HPDE6-E6E7 (cell line): ENCODE results near the gene LAYN.

ENCODE experiments used
- DNase-seq: peaks from one replicate; pipeline ENCODE4 v3.0.0; 2011; ENCODE audit warnings: missing footprints; ENCODE audit errors: extremely low spot score

Gene LAYN, protein sequence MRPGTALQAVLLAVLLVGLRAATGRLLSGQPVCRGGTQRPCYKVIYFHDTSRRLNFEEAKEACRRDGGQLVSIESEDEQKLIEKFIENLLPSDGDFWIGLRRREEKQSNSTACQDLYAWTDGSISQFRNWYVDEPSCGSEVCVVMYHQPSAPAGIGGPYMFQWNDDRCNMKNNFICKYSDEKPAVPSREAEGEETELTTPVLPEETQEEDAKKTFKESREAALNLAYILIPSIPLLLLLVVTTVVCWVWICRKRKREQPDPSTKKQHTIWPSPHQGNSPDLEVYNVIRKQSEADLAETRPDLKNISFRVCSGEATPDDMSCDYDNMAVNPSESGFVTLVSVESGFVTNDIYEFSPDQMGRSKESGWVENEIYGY

DNA sequence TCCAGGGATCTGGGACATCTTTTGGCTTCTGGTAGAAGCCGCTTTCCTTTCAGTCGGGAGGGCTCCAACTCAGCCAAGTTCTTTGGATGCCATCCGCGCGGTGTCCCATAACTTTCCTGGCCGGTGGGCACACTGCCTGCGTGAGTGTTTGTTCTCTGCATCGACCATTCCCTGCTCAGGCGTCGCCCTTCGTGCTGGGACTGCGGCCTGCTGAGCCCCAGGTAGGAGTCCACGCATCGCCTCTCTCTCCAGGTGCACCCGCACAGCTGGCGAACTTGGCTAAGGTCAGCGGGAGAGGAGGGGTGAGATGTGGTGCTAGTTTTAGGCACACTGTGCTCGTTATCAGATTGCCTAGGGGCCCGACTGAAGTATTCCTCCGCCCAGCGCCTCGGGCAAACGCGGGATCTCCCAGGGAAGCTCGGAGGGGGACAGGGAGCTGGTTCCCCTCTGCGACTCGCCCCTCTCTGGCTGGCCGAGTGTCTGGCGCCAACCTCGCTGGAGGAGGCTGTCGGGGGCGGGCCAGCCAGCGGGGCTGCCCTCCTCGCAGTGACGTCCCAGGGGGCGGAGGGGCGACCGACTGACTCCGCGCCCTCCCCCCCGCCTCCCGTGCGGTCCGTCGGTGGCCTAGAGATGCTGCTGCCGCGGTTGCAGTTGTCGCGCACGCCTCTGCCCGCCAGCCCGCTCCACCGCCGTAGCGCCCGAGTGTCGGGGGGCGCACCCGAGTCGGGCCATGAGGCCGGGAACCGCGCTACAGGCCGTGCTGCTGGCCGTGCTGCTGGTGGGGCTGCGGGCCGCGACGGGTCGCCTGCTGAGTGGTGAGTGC is at the start of gene LAYN:
TSS of gene LAYN (plus strand) at position 607 of the 823 bp plus-strand sequence. CDS start at position 731, 124 bp downstream.
- no peak for DNase-seq

DNA sequence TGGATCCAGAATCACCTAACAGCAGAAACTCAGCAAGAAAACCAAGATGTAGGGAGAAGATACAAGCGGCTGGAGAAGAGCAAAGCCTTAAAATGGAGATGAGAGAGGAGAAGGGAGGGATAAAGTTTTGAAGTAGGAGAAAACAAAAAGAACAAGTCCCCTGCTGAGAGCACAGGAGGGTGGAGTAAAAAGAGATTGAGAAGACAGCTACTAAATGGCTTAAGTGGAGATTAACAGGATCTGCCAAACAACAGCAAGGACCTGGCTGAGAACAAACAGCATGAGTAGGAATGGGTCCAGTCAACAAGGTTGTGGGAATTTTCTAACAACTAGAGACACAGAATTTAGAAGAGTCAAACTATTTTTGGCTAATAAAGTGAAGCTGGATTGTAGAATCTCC is 46.5 kb upstream of the LAYN start:
- DNase-seq: no peak

DNA sequence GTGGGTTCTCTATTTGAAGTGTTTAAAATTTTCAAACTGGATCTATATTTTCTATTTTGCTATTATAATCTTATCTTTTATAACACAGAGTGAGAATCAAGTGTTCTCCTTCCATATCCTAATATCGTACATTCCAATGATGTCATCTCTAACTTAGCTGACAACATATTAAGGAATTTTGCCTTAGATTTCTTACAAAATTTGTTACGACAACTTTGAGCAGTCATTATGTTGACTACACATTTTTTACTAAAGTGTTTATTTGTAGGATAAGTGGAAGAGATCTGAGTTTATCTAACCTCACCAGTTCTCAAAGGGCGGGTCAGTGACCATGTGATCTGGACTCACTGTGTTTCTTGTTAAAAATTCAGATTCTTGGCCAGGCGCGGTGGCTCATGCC is 41.0 kb upstream of the LAYN start:
- no peak for DNase-seq

DNA sequence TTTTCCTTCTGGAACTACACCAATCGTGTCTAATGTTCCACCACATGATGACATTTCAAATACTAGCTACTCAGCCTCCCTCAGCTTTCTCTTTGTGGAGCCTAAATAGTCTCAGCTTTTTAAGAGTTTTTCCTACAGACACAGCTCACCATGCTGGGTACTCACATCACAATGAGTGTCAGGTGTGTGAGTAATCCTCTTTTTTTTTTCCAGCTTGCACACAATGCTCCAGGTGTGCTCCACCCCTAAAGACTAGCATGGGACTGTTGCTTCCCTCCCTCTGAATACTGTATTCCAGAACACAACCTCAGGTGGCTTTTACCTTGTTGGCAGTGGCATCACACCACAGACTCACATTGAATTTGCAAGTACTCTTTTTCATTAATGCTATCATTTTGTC is 40.0 kb upstream of the LAYN start:
- DNase-seq: peak; percentile 20

DNA sequence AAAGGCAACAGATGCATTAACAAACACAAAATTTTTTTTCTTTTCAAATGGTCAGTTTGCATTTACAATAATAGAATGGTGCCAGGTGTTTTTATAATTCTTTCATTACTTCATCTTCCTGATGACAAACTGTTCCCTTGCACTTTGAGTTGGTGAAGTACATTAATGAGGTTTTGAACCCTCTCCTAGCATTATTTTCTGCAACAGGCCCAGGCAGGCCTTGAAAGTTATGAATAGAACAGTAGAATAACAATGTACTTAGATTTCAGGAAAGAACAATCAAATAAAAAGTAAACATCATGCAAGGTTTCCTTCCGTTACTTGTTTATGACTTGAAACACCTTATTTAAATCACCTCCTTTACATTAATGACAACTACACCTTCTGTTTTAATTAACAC is 37.9 kb upstream of the LAYN start:
- DNase-seq: no peak

DNA sequence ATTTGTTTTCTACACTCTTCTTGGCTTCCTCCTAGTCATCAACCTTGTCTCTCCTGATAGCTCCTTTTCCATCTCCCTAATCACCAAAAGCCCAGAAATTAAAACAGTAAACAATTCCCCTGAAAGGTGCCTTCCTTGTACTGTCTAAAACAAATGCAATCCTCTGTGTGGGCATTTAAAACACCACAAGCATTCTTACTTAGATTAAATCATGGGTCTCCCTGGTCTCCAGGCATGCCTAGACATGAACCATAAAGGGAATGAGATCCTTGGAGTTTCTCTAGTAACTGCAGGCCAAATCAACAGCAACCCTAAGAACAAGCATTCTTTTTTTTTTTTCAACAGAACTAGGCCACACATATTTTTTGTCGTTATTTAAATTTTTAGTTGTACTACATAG is 30.2 kb upstream of the LAYN start:
- DNase-seq: peak; percentile 69

DNA sequence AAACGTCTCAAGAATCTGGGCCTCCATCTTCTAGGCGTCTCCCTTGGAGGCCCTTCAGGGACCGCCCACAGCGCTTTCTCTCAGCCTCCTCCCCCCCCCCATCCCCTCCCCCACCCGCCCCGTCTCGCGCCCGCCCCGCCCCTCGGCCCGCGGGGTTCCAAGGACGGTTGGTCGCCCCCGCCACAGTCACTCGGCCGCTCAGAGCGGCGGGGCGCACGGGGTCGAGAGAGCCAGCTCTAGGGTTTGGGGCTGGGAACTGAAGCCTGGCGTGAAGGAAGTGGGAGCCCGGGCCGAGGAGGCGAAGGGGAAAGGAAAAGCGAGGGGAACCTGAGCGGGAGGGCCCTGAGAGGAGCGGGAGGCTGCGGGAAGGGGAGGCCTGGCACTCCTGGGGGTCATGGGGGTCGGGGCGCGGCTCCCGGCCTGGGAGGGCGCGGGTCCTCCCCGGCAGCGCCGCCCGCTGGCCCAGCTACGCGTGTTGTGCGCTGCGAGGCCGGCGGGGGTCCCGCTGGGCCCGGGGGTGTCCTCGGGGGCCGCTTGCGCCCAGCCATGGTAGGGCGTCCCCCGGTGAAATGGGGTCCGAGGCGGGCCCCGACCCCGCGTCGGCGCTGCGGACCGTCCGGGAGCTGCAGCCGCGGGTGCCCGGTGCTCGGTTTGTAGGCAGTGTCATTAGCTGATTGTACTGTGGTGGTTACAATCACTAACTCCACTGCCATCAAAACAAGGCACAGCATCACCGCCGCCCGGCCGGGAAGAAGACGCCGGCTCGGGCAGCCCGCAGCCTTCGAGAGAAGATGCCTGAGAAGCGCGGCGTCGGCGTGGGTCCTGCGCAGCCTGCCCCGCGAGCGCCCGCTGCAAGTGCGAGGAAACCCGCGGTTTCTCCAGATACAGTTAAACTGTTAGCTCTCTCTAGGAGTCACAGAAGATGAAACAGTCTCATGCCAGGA is 28.0 kb upstream of the LAYN start, which contains the start of gene BTG4:
TSS of gene BTG4 (minus strand) at position 91 of the 944 bp plus-strand sequence. CDS start 13,610 bp downstream, outside the sequence.
- no peak for DNase-seq

DNA sequence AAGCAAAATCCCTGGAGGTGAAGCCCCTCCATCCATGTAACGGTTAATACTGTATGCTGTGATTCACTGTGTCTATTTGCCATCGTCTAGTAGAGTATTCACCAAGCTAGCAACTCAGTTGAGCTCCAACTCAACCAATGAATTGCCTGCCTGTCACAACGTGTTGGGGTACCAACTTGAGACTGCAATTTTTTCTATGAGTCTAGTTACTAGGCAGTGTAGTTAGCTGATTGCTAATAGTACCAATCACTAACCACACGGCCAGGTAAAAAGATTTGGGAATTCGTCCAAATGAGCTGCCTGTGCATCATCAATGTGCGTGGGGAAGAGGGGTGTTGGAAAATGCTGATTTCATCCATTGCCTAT is 27.3 kb upstream of the LAYN start:
- DNase-seq: no peak

DNA sequence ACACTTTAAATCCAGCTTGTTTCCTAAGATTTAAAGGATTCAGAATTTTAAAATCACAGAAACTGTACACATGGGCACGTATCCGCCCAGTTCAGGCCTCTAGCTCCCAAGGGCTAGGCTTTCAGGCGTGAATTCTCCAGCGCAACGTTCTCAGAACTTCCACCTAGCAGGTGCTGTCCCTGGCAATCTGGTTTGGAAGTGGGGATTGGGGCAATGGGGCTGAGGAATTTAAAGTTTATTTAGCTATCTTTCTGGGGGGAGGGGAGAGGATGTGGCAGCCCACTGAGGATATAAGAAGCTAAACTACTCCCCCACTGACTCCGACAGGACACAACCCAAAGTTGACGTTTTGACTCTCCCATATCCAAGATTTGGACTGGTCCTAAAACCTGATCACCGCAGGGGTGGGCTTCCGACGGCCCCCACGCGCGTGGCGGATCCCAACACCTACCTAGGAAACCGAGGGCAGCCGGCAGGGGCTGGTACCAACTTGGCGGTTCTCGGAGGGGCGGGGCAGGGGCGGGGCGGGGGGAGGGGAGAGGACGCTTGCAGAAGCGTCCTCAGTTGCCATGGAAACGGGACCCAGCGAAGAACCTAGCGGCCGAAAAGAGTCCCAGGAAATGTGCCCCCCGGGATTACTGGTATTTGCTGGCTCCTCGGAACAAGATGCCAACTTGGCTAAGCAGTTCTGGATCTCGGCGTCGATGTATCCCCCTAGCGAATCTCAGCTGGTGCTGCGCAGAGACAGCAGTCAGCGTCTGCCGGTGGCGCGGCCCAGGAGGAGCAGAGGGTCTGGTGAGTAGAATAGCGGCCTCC is 26.1 kb upstream of the LAYN start, which contains the start of gene HOATZ:
TSS of gene HOATZ (plus strand) at position 563 of the 816 bp plus-strand sequence. CDS start at position 570, 7 bp downstream.
- no peak for DNase-seq

DNA sequence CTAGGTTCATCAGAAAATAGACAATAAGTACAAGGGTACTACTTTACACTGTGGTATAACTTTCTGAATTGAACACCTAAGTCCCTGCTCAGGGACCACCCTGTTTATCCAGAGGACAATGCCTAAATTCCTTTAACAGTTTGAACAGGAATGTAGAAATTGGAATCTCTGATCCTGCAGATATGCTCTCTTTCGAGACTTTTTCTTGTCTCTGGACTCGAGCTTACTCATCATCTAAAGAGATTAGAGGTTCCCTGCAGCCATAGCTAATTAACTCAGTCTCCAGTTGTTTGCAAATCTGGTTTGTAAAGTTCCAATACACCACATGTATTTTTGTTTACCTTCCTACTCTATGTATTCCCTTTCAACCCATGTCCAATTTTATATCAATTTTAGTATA is 24.9 kb upstream of the LAYN start:
- DNase-seq: no peak

DNA sequence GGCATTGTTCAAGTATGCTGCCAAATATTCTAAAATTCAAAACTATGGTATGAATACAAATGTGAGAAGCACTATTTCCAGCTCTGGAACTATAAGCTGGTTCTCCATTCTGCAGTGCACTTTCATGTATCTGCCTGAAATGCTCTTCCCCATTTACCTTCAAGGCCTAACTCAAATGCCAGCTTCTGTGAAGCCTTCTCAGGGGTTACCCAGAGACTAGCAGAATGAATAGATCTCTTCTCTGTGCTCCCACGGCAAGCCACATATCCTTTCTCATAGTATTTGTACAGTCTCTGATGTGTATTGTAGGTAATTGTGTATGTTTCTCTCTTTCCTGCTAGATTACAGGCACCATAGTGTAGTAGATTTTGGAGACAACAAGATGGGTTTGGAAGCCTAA is 21.9 kb upstream of the LAYN start:
- DNase-seq: no peak

DNA sequence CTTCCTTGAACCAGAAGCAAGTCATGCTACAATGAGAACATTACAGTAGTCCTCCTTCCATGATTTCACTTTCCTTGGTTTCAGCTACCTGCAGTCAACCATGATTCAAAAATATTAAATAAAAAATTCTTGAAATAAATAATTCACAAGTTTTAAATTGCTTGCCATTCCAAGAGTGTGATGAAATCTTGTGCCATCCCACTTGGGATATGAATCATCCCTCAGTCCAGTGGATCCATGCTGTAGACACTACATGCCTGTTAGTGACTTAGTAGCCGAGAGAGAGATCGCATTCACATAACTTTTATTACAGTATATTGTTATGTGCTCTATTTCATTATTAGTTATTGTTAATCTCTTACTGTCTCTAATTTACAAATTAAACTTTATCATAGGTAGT is 20.0 kb upstream of the LAYN start:
- no peak for DNase-seq

DNA sequence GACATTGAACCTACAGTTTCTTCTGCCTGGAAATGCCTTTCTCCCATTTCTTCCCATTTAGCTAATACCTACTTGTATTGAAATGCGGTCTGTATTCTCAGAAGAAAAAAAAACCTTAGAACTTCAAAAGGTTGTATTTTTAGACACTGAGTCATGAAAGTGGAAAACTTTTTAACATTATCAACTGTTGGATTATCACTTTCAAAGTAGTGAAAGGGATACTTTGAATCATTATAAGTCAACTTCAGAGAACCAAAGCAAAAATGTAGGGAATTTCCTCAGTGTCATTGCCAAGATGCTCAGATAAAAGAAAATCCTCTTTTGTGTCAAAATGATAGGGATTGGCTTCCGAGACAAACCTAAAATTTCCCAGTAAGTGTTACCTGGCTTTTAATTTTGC is 19.4 kb upstream of the LAYN start:
- DNase-seq: no peak

DNA sequence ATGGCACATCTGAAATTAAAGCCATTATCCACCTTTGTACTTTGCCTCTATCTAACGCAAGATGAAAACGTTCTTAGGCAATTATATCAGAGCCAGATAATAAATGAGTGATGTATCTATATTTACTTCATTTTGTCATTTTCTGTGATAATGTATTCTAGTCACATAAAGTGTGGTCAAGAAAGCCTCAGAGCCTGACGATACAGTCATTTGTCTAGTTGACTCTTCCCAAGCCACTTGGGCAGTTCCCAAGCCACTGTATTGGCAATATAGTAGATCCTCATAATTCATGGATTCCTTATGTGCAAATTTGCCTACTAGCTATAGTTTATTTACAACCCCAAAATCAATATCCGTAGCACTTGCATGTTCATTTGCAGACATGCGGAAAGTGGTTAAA is 18.1 kb upstream of the LAYN start:
- DNase-seq: no peak

DNA sequence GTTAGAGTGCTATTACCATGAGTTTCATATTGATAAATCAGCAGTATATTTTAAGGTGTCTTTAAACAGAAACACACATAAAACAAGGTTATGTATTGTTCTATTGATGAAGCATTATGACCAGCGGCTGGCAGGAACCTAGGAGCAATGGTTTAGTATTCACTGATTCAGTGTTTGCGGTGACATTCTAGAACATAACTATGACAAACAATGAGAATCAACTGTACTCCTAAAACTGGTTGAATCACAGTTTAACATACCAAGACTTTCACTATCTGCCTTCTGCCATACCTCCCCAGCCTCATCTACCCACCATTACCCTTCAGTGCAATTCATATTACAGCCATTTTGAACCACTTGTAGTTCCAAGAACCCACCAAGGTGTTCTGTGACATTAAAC is 17.2 kb upstream of the LAYN start:
- DNase-seq: no peak

DNA sequence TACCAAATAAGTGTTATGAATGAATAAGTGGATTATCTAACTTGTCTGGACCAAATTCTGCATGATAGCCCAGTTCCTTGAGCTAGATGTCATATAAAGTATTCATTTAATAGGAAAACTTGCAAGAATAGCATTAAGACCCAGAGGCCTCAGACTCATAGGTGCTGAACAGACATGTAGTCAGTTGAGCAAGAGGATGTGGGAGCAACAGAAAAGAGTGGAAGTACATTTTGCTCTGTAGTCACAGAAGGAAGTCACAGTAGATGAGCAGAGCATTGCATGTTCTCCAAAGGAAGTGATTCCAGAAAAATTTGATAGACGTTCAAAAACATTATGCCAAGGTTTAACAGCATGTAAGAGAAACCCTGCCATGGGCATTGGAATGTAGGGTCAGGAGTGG is 16.5 kb upstream of the LAYN start:
- no peak for DNase-seq

DNA sequence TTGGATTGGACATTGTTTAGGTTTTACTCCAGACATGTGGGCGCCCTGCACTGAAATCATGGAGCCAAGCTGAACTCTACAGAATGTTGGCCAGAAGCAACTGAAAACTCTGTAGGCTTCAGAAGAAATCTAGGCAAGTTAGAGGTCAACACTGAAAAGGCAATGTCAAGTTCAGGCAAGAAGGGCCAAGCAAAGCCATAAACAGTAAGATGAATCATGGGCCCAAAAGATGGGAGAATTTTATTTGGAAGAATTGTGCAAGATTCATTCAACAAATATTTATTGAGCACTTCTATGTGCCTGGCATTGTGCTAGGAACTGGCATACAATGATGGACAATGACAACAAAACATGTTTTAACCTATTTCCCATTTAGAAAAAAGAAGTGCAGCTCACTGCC is 15.1 kb upstream of the LAYN start:
- DNase-seq: no peak

DNA sequence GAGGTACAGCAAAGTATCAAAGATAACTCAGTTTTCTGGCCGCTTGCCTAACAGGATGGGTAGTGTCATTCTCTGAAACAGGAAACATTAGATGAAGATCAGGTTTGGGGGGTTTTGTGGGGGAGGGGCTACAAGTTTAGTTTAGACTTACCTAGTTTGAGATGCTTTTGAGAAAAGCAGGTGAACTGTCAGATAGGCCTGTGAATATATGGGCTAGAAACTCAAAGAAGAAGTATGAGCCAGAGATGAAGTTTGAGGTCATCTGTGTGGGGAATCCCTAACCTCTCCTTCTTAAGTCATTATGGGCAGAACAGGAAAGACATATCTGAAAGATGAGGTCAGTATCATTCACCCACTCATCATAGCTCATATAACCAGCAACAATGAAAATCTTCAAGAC is 14.0 kb upstream of the LAYN start:
- DNase-seq: peak; percentile 66

DNA sequence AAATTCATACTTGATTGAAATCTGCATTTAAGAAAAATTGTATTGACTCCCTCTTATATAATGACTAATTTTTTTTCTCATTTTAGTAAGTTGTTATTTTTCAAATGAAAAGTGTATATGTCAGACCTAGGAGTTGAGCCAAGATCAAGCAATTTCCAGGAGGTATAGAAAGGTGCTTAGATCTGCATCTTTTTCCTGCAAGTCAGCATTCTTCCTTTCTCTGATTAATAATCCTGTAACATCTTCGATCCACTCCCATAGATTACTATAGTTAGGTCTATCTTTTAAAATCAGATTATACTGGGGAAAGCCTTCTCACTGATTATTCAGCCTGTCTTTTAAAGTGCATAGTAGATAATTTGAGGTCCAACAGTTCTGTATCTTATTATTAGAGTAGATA is 13.2 kb upstream of the LAYN start:
- DNase-seq: no peak

DNA sequence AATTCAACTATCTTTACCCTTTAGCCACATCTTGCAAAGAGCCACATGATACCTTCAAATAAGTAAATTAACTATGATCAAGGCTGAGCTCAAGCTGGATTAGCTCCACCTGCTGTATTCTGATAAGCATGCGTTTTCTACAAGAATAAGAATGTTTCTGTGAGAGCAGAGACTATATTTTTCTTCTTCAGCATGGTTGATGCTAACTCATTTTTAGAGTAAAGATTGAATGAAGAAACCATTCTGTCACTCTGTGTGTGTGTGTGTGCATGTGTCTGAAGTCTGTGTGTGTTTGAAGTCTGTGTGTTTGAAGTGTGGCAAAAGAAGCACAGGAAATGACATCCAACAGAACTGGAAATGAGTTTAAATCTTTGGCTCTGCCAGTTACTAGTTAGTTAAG is 12.0 kb upstream of the LAYN start:
- no peak for DNase-seq

DNA sequence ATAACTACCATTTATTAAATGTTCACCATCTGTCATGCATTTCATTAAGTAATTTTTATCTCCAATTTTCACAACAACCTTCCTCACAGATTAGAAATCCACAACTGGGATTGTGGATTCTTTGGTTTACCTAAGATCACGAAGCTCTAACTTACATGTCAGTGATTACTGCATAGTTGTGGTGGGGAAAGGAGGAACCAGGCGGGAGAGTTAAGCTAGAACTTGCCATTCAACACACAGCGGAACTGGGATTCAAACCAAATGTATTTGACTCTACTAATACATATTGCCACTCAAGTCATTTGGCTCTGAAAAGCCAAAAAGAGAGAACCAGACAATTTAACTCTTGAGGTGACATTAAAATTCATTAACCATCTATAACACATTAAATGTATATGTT is 10.4 kb upstream of the LAYN start:
- DNase-seq: no peak
